Urinary bladder (tissue), 4 donors: Measurements from ENCODE around the gene PPP3CA. TPM values are rescaled to one million over a fixed set of nuclear protein-coding genes. Genes with fewer than 3 reads are reported as not detected.
"Not testable (repeated sequence)": the region's sequence is repeated elsewhere in the genome, so short reads cannot be mapped to it uniquely, and the experiment has no call there.

Experiments
- DNase-seq: peaks from one replicate; pipeline ENCODE4 v3.0.0-alpha.2; 2015; ENCODE audit errors: extremely low spot score
- H3K27ac ChIP-seq: one replicate; pipeline ENCODE4 v1.5.1; 2013; ENCODE audit warnings: low read depth, mild to moderate bottlenecking, moderate library complexity
- H3K36me3 ChIP-seq: one replicate; pipeline ENCODE4 v1.6.1; 2013; ENCODE audit warnings: mild to moderate bottlenecking, moderate library complexity; ENCODE audit not compliant: insufficient read depth
- H3K4me1 ChIP-seq: one replicate; pipeline ENCODE4 v1.6.1; 2013; ENCODE audit warnings: mild to moderate bottlenecking, moderate library complexity; ENCODE audit not compliant: insufficient read depth
- H3K4me3 ChIP-seq: one replicate; pipeline ENCODE4 v1.5.1; 2013; ENCODE audit warnings: low read depth, low read length
- WGBS: extraction: QIAGEN DNeasy Blood & Tissue Kit; methylation state at CpG from one replicate; pipeline ENCODE4 v1.1.7; 2013; 5-methylcytosine and 5-hydroxymethylcytosine counted together
- polyA plus RNA-seq: library from polyadenylated mRNA; stranded (reverse); fragments of 200-250 nt; gene quantifications from one replicate; pipeline ENCODE4 v1.2.3, GENCODE V29; 2013
- total RNA-seq: library from RNA; depleted of rRNA; stranded (reverse); fragments of >200 nt; gene quantifications from one replicate; pipeline ENCODE4 v1.2.3, GENCODE V29; 2014
- donor health status: healthy with polysubstance abuse.
- donor health status: healthy.

Gene PPP3CA
- total and polyA plus RNA-seq, 2 donors: 21.2 to 79.8 TPM

GRCh38 chr4:101128898-101129297 is 218.4 kb downstream of the PPP3CA start:
- DNase-seq, H3K4me1 ChIP-seq, H3K4me3 ChIP-seq, H3K27ac ChIP-seq, H3K36me3 ChIP-seq: not testable (repeated sequence)
- WGBS: 92% methylated on average over 1 of the region's 1 CpG

GRCh38 chr4:101128473-101128872 is 218.9 kb downstream of the PPP3CA start:
- no peaks in the 10 kb centered on the region for H3K36me3 ChIP-seq
- no peak overlapping the region for H3K27ac ChIP-seq
- H3K4me3 ChIP-seq: no peak overlapping the region
- 96% methylated on average over 10 of the region's 10 CpGs for WGBS
- no peak for DNase-seq
- H3K4me1 ChIP-seq: peaks cover 2% of the 10 kb centered on the region

- no peak for DNase-seq
- Histone ChIP-seq H3K36me3 (no peaks in the 10 kb centered on the region), H3K4me1 (peaks cover 2% of the 10 kb centered on the region), H3K4me3 (no peak overlapping the region), H3K27ac (no peak overlapping the region)
- 93% methylated on average over 3 of the region's 3 CpGs for WGBS
Observed at GRCh38 chr4:101127176-101127790, 220.0 kb downstream of the PPP3CA start.

GRCh38 chr4:101126059-101126458 is 221.3 kb downstream of the PPP3CA start:
- no peak overlapping the region for H3K27ac ChIP-seq
- DNase-seq: no peak
- no peak overlapping the region for H3K4me3 ChIP-seq
- H3K36me3 ChIP-seq: no peaks in the 10 kb centered on the region
- H3K4me1 ChIP-seq: peaks cover 2% of the 10 kb centered on the region
- 32% methylated on average over 1 of the region's 1 CpG for WGBS

GRCh38 chr4:101125045-101125942 is 222.0 kb downstream of the PPP3CA start:
- H3K27ac ChIP-seq: no peak overlapping the region
- DNase-seq: no peak
- no peak overlapping the region for H3K4me3 ChIP-seq
- WGBS: 51% methylated on average over 5 of the region's 5 CpGs
- peaks cover 2% of the 10 kb centered on the region for H3K4me1 ChIP-seq
- no peaks in the 10 kb centered on the region for H3K36me3 ChIP-seq

- 92% methylated on average over 5 of the region's 5 CpGs for WGBS
- Histone ChIP-seq H3K4me3 (no peak overlapping the region), H3K36me3 (no peaks in the 10 kb centered on the region), H3K27ac (no peak overlapping the region), H3K4me1 (peaks cover 2% of the 10 kb centered on the region)
- no peak for DNase-seq
Observed at GRCh38 chr4:101123231-101123630, 224.1 kb downstream of the PPP3CA start.

- Histone ChIP-seq H3K4me1 (peaks cover 2% of the 10 kb centered on the region), H3K4me3 (no peak overlapping the region), H3K36me3 (no peaks in the 10 kb centered on the region), H3K27ac (no peak overlapping the region)
- DNase-seq: no peak
Observed at GRCh38 chr4:101122019-101122418, 225.3 kb downstream of the PPP3CA start.

GRCh38 chr4:101119141-101119540 is 228.2 kb downstream of the PPP3CA start:
- no peak for DNase-seq
- Histone ChIP-seq H3K36me3 (no peaks in the 10 kb centered on the region), H3K4me3 (no peak overlapping the region), H3K27ac (no peak overlapping the region), H3K4me1 (no peaks in the 10 kb centered on the region)
- 96% methylated on average over 3 of the region's 3 CpGs for WGBS

GRCh38 chr4:101118617-101119016 is 228.7 kb downstream of the PPP3CA start:
- WGBS: 39% methylated on average over 1 of the region's 1 CpG
- Histone ChIP-seq H3K4me3 (no peak overlapping the region), H3K36me3 (no peaks in the 10 kb centered on the region), H3K4me1 (no peaks in the 10 kb centered on the region), H3K27ac (no peak overlapping the region)
- no peak for DNase-seq

- H3K4me1 ChIP-seq: no peaks in the 10 kb centered on the region
- H3K4me3 ChIP-seq: no peak overlapping the region
- H3K36me3 ChIP-seq: no peaks in the 10 kb centered on the region
- no peak overlapping the region for H3K27ac ChIP-seq
- WGBS: 77% methylated on average over 4 of the region's 4 CpGs
- DNase-seq: no peak
Observed at GRCh38 chr4:101115887-101116286, 231.4 kb downstream of the PPP3CA start.

- H3K36me3 ChIP-seq: no peaks in the 10 kb centered on the region
- 46% methylated on average over 2 of the region's 2 CpGs for WGBS
- H3K27ac ChIP-seq: no peak overlapping the region
- H3K4me1 ChIP-seq: no peaks in the 10 kb centered on the region
- H3K4me3 ChIP-seq: no peak overlapping the region
- no peak for DNase-seq
Observed at GRCh38 chr4:101114936-101115372, 232.4 kb downstream of the PPP3CA start.

GRCh38 chr4:101104312-101105052 is 242.8 kb downstream of the PPP3CA start:
- DNase-seq: no peak
- Histone ChIP-seq H3K27ac (no peak overlapping the region), H3K4me3 (no peak overlapping the region), H3K36me3 (no peaks in the 10 kb centered on the region), H3K4me1 (no peaks in the 10 kb centered on the region)
- 65% methylated on average over 6 of the region's 6 CpGs for WGBS

- no peak overlapping the region for H3K4me3 ChIP-seq
- H3K36me3 ChIP-seq: no peaks in the 10 kb centered on the region
- no peaks in the 10 kb centered on the region for H3K4me1 ChIP-seq
- peak; percentile 11 for DNase-seq
- WGBS: 39% methylated on average over 4 of the region's 4 CpGs
- no peak overlapping the region for H3K27ac ChIP-seq
Observed at GRCh38 chr4:101103381-101104142, 243.8 kb downstream of the PPP3CA start.
